GM23338 (cell line): ENCODE data around the gene SHISA6.

Source experiments
- CREB1 ChIP-seq: fragments of 250-450 bp; sonication (Bioruptor Pico); IDR thresholded peaks from 2 replicates; pipeline ENCODE4 v1.5.0; 2020; ENCODE audit warnings: low read depth, mild to moderate bottlenecking, moderate library complexity
- CTCF ChIP-seq, 2 experiments: fragments of 200-600 bp in 1 of 2; sonication (generic) in 1 of 2; conservative IDR thresholded peaks; 2 replicates each; pipeline versions ENCODE4 v1.5.1 to v1.6.1; 2016 to 2017; ENCODE audit warnings: antibody characterized with exemption in 2 of 2, low read depth in 2 of 2, mild to moderate bottlenecking in 2 of 2, moderate library complexity in 1 of 2
- POLR2AphosphoS5 ChIP-seq: IDR thresholded peaks from 2 replicates; pipeline ENCODE4 v1.6.1; 2016; ENCODE audit warnings: antibody characterized with exemption, low read depth
- STAT1 ChIP-seq: IDR thresholded peaks from one replicate; pipeline ENCODE4 v1.6.1; 2016; ENCODE audit warnings: antibody characterized with exemption; ENCODE audit not compliant: unreplicated experiment
- TF ChIP-seq, protein P1 (sequence below): IDR thresholded peaks from 2 replicates; pipeline ENCODE4 v1.6.1; 2016; ENCODE audit warnings: antibody characterized with exemption

DNA sequence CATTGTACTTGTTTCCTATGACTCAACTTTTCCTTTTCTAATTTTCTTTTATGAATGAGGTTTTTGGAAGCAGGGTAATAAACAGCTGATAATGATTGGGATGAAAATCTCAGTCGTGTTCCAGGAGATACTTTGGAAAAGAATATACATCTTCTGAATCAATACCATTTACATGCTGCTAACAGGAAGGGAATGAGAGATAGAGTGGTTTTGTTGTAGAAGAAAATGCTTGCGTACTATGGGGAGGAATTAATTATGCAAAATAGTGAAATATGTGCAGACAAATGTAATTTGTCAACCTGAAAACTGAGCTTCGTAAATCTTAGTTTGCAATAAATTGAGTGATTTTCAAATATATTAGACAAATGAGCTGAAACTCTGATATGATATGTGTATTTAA lies 24.0 kb upstream of the SHISA6 start:
- no peak for TF ChIP-seq STAT1
- no peak for TF ChIP-seq CTCF (conservative IDR thresholded peaks at IDR 0.05; ENCODE audit: low read depth in 2 of 2)
- TF ChIP-seq, protein P1, sequence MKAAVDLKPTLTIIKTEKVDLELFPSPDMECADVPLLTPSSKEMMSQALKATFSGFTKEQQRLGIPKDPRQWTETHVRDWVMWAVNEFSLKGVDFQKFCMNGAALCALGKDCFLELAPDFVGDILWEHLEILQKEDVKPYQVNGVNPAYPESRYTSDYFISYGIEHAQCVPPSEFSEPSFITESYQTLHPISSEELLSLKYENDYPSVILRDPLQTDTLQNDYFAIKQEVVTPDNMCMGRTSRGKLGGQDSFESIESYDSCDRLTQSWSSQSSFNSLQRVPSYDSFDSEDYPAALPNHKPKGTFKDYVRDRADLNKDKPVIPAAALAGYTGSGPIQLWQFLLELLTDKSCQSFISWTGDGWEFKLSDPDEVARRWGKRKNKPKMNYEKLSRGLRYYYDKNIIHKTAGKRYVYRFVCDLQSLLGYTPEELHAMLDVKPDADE = no peak
- no peak for TF ChIP-seq POLR2AphosphoS5
- no peak for TF ChIP-seq CREB1 (CRISPR knock-in tag)
